ENCODE data around the gene LSR.

DNA sequence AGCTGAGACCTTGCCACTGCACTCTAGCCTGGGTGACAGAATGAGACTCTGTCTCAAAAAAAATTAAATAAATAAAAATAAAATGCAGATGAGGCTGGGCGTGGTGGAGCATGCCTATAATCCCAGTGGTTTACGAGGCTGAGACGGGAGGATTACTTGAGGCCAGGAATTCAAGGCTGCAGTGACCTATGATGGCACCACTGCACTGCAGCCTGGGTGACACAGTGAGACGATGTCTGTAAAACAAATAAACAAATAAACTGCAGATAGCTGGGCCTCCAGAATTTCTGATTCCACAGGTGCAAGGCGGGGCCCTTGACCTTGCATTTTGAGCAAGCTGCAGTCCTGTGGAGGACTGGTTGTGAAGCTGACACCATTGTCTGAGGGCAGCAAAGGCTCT is 40.1 kb downstream of the LSR start:
- TF ChIP-seq, protein P1, sequence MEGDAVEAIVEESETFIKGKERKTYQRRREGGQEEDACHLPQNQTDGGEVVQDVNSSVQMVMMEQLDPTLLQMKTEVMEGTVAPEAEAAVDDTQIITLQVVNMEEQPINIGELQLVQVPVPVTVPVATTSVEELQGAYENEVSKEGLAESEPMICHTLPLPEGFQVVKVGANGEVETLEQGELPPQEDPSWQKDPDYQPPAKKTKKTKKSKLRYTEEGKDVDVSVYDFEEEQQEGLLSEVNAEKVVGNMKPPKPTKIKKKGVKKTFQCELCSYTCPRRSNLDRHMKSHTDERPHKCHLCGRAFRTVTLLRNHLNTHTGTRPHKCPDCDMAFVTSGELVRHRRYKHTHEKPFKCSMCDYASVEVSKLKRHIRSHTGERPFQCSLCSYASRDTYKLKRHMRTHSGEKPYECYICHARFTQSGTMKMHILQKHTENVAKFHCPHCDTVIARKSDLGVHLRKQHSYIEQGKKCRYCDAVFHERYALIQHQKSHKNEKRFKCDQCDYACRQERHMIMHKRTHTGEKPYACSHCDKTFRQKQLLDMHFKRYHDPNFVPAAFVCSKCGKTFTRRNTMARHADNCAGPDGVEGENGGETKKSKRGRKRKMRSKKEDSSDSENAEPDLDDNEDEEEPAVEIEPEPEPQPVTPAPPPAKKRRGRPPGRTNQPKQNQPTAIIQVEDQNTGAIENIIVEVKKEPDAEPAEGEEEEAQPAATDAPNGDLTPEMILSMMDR (IDR thresholded peaks at IDR 0.05; ENCODE audit: low read length), result no peak
- no peak for TF ChIP-seq EZH2 (IDR thresholded peaks at IDR 0.05; ENCODE audit: borderline replicate concordance, low read length)
